Renal cortical epithelial cell (primary cell): ENCODE results near the gene TRAF2. TPM values are rescaled to one million over a fixed set of nuclear protein-coding genes. Genes with fewer than 3 reads are reported as not detected.

Source experiments
- total RNA-seq: library from RNA; depleted of rRNA; stranded (reverse); fragments of >200 nt; gene quantifications from 2 replicates; pipeline ENCODE4 v1.2.3, GENCODE V29; 2014

Gene TRAF2
- total RNA-seq, 1 donor from 2014 or later: 21.9 TPM

Other genes starting within 250 kb of the TRAF2 start
- gene EGFL7, start 223.6 kb upstream of the TRAF2 start, total RNA-seq: 3.8 and 19.4 TPM in 2 replicates
- 53.8 and 70.5 TPM in 2 replicates for gene AGPAT2, start 199.1 kb upstream of the TRAF2 start, total RNA-seq
- gene DIPK1B, start 173.9 kb upstream of the TRAF2 start, total RNA-seq: 0.52 and 4.0 TPM in 2 replicates
- not detected in 2 replicates for gene LCN10, start 143.6 kb upstream of the TRAF2 start, total RNA-seq
- gene LCN6, start 138.0 kb upstream of the TRAF2 start, total RNA-seq: not detected in 2 replicates
- not detected in 2 replicates for gene LCN8, start 128.3 kb upstream of the TRAF2 start, total RNA-seq
- gene LCN15, start 122.0 kb upstream of the TRAF2 start, total RNA-seq: not detected in 2 replicates
- 29.9 and 115 TPM in 2 replicates for gene TMEM141, start 95.2 kb upstream of the TRAF2 start, total RNA-seq
- gene CCDC183, start 90.2 kb upstream of the TRAF2 start, total RNA-seq: 0.94 TPM in 1 of 2 replicates, not detected in the other
- gene RABL6, start 78.6 kb upstream of the TRAF2 start, total RNA-seq: 51.1 and 61.0 TPM in 2 replicates
- gene AJM1, start 44.0 kb upstream of the TRAF2 start, total RNA-seq: 0.35 and 1.8 TPM in 2 replicates
- gene PHPT1, start 37.1 kb upstream of the TRAF2 start, total RNA-seq: 81.7 and 82.1 TPM in 2 replicates
- gene MAMDC4, start 34.2 kb upstream of the TRAF2 start, total RNA-seq: 0.87 and 6.8 TPM in 2 replicates
- 372 and 398 TPM in 2 replicates for gene EDF1, start 20.2 kb upstream of the TRAF2 start, total RNA-seq
- 195 and 249 TPM in 2 replicates for gene FBXW5, start 58.2 kb downstream of the TRAF2 start, total RNA-seq
- 0.10 and 1.7 TPM in 2 replicates for gene C8G, start 58.7 kb downstream of the TRAF2 start, total RNA-seq
- gene LCN12, start 65.8 kb downstream of the TRAF2 start, total RNA-seq: 0.40 TPM in 1 of 2 replicates, not detected in the other
- 0.45 TPM in 1 of 2 replicates, not detected in the other for gene PTGDS, start 91.0 kb downstream of the TRAF2 start, total RNA-seq
- gene LCNL1, start 96.5 kb downstream of the TRAF2 start, total RNA-seq: not detected in 2 replicates
- 13.6 and 26.9 TPM in 2 replicates for gene PAXX, start 105.9 kb downstream of the TRAF2 start, total RNA-seq
- gene CLIC3, start 110.1 kb downstream of the TRAF2 start, total RNA-seq: 0.85 and 1.9 TPM in 2 replicates
- 7.5 and 53.0 TPM in 2 replicates for gene ABCA2, start 141.7 kb downstream of the TRAF2 start, total RNA-seq
- not detected in 2 replicates for gene FUT7, start 145.6 kb downstream of the TRAF2 start, total RNA-seq
- gene NPDC1, start 159.7 kb downstream of the TRAF2 start, total RNA-seq: 7.1 and 21.6 TPM in 2 replicates
- gene ENTPD2, start 167.5 kb downstream of the TRAF2 start, total RNA-seq: 0.17 and 0.35 TPM in 2 replicates
- gene SAPCD2, start 184.0 kb downstream of the TRAF2 start, total RNA-seq: 0.99 and 12.0 TPM in 2 replicates
- 6.4 and 7.1 TPM in 2 replicates for gene UAP1L1, start 191.0 kb downstream of the TRAF2 start, total RNA-seq
- 67.6 and 71.4 TPM in 2 replicates for gene MAN1B1, start 200.5 kb downstream of the TRAF2 start, total RNA-seq
- gene DPP7, start 228.2 kb downstream of the TRAF2 start, total RNA-seq: 42.3 and 70.2 TPM in 2 replicates